ENCODE results near the gene TUBB3. TPM values are rescaled to one million over a fixed set of nuclear protein-coding genes. Genes with fewer than 3 reads are reported as not detected.
"Not testable (repeated sequence)": the region's sequence is repeated elsewhere in the genome, so short reads cannot be mapped to it uniquely, and the experiment has no call there.

Gene TUBB3
- total RNA-seq, 3 donors from 2014 or later: 0.65 to 0.68 (median 0.66) TPM

DNA sequence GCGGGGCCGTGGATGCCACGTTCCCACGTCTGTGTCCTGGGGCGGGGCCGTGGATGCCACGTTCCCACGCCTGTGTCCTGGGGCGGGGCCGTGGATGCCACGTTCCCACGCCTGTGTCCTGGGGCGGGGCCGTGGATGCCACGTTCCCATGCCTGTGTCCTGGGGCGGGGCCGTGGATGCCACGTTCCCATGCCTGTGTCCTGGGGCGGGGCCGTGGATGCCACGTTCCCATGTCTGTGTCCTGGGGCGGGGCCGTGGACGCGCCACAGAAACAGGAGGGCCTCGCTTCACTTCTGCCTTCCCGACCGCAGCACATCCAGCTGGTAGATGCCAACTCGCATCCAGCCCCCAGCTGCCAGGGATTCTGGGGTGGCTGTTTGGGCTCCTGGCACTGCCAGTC, 10.9 kb downstream of the TUBB3 start:
- H3K4me3 Mint-ChIP-seq; ATAC-seq; H3K4me1 Mint-ChIP-seq (ENCODE audit: low read depth); H3K36me3 Mint-ChIP-seq (ENCODE audit: insufficient read depth); H3K9me3 Mint-ChIP-seq; DNase-seq: not testable (repeated sequence)
- H3K27me3 Mint-ChIP-seq (ENCODE audit: low read depth): peaks cover 20% of the 10 kb centered on the region

GRCh38 chr16:89934611-89935553, 11.7 kb downstream of the TUBB3 start:
- H3K4me1 Mint-ChIP-seq (ENCODE audit: low read depth): no peaks in the 10 kb centered on the region
- H3K36me3 Mint-ChIP-seq (ENCODE audit: insufficient read depth): no peaks in the 10 kb centered on the region
- H3K4me3 Mint-ChIP-seq: no peak overlapping the region
- ATAC-seq (no peak), DNase-seq (no peak)
- H3K9me3 Mint-ChIP-seq: no peaks in the 10 kb centered on the region
- peaks cover 15% of the 10 kb centered on the region for H3K27me3 Mint-ChIP-seq (ENCODE audit: low read depth)

- not testable (repeated sequence) for ATAC-seq; H3K4me3 Mint-ChIP-seq; H3K4me1 Mint-ChIP-seq (ENCODE audit: low read depth); H3K36me3 Mint-ChIP-seq (ENCODE audit: insufficient read depth); H3K9me3 Mint-ChIP-seq; DNase-seq
- H3K27me3 Mint-ChIP-seq (ENCODE audit: low read depth): peaks cover 11% of the 10 kb centered on the region
Observed at GRCh38 chr16:89935620-89936019, 12.5 kb downstream of the TUBB3 start.

- no peak for ATAC-seq
- Mint-ChIP-seq H3K4me1 (ENCODE audit: low read depth) (no peaks in the 10 kb centered on the region), H3K9me3 (no peaks in the 10 kb centered on the region), H3K4me3 (no peak overlapping the region), H3K27me3 (ENCODE audit: low read depth) (peaks cover 9% of the 10 kb centered on the region), H3K36me3 (ENCODE audit: insufficient read depth) (no peaks in the 10 kb centered on the region)
- no peak for DNase-seq
Observed at GRCh38 chr16:89936034-89936433, 12.9 kb downstream of the TUBB3 start.

GRCh38 chr16:89936508-89936907, 13.4 kb downstream of the TUBB3 start:
- ATAC-seq: no peak
- no peaks in the 10 kb centered on the region for H3K36me3 Mint-ChIP-seq (ENCODE audit: insufficient read depth)
- H3K9me3 Mint-ChIP-seq: no peaks in the 10 kb centered on the region
- H3K27me3 Mint-ChIP-seq (ENCODE audit: low read depth): peaks cover 6% of the 10 kb centered on the region
- no peak for DNase-seq
- no peak overlapping the region for H3K4me3 Mint-ChIP-seq
- H3K4me1 Mint-ChIP-seq (ENCODE audit: low read depth): no peaks in the 10 kb centered on the region

DNA sequence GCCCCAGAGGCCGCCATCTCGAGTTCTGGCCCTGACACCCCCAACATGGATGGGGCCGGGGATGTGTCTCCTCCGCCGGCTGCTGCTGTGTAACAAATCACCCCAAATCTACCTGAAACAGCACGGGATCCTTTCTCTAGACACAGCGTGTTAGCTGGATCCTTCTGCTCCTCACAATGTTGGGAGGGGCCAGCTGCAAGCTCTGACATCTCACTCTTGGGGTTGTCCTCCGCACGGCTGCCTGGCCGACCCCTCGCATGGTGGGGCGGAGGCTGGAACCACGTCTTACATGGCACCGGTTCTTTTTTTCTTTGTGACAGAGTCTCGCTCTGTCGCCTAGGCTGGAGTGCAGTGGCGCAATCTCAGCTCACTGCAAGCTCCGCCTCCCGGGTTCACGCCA, 13.8 kb downstream of the TUBB3 start:
- Mint-ChIP-seq H3K27me3 (ENCODE audit: low read depth) (peaks cover 8% of the 10 kb centered on the region), H3K9me3 (no peaks in the 10 kb centered on the region), H3K4me3 (no peak overlapping the region), H3K36me3 (ENCODE audit: insufficient read depth) (no peaks in the 10 kb centered on the region), H3K4me1 (ENCODE audit: low read depth) (no peaks in the 10 kb centered on the region)
- DNase-seq (no peak), ATAC-seq (no peak)

DNA sequence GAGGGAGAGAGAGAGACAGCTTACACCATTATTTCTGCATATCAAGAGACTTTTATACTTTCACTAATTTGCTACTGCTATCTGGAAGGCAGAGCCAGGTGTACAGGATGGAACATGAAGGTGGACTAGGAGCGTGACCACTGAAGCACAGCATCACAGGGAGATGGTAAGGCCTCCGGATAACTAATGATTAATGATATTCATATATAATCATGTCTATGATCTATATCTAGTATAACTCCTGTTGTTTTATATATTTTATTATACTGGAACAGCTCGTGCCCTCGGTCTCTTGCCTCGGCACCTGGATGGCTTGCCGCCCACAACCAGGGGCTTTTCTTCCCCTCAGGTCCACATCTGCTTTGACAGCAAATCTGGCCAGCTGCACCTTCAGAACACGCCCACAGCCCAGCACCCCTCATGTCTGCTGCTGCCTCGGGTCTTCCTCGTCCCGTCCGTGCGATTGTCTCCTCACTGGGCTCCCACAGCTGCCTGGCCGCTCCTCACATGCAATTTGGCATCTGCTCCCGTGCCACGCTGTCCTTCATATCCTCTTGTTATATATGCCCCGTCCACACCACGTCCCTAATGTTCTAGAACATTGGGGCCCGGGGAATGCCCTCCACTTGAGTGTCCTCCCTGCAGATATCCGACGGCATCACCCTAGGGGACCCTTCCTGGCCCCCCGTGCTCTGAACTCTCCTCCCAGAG, 15.2 kb downstream of the TUBB3 start:
- Mint-ChIP-seq H3K27me3 (ENCODE audit: low read depth) (peaks cover 8% of the 10 kb centered on the region), H3K4me1 (ENCODE audit: low read depth) (no peaks in the 10 kb centered on the region), H3K36me3 (ENCODE audit: insufficient read depth) (no peaks in the 10 kb centered on the region), H3K9me3 (no peaks in the 10 kb centered on the region), H3K4me3 (no peak overlapping the region)
- ATAC-seq: no peak
- DNase-seq: no peak

GRCh38 chr16:89944773-89945172, 21.6 kb downstream of the TUBB3 start:
- Mint-ChIP-seq H3K9me3 (no peaks in the 10 kb centered on the region), H3K4me1 (ENCODE audit: low read depth) (peaks cover 13% of the 10 kb centered on the region), H3K4me3 (no peak overlapping the region), H3K27me3 (ENCODE audit: low read depth) (peaks cover 25% of the 10 kb centered on the region), H3K36me3 (ENCODE audit: insufficient read depth) (no peaks in the 10 kb centered on the region)
- no peak for DNase-seq
- no peak for ATAC-seq

DNA sequence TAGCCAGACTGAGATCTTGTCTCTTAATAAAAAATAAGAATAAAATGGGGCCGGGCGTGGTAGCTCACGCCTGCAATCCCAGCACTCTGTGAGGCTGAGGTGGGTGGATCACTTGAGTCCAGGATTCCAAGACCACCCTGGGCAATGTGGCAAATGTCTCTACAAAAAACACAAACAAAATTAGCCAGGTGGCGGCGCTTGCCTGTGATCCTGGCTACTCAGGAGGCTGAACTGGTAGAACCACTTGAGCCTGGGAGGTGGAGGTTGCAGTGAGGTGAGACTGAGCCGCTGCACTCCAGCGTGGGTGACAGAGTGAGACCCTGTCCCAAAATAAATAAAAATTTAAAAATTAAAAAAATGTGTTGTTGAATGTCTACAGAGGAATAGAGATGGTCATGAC, 22.5 kb downstream of the TUBB3 start:
- ATAC-seq: no peak
- Mint-ChIP-seq H3K36me3 (ENCODE audit: insufficient read depth) (no peaks in the 10 kb centered on the region), H3K4me1 (ENCODE audit: low read depth) (peaks cover 20% of the 10 kb centered on the region), H3K27me3 (ENCODE audit: low read depth) (peaks cover 25% of the 10 kb centered on the region), H3K9me3 (no peaks in the 10 kb centered on the region), H3K4me3 (no peak overlapping the region)
- no peak for DNase-seq

- H3K9me3 Mint-ChIP-seq: no peaks in the 10 kb centered on the region
- ATAC-seq (no peak), DNase-seq (no peak)
- H3K4me1 Mint-ChIP-seq (ENCODE audit: low read depth): peaks cover 20% of the 10 kb centered on the region
- no peaks in the 10 kb centered on the region for H3K36me3 Mint-ChIP-seq (ENCODE audit: insufficient read depth)
- H3K4me3 Mint-ChIP-seq: no peak overlapping the region
- H3K27me3 Mint-ChIP-seq (ENCODE audit: low read depth): peaks cover 23% of the 10 kb centered on the region
Observed at GRCh38 chr16:89946515-89946914, 23.4 kb downstream of the TUBB3 start.

DNA sequence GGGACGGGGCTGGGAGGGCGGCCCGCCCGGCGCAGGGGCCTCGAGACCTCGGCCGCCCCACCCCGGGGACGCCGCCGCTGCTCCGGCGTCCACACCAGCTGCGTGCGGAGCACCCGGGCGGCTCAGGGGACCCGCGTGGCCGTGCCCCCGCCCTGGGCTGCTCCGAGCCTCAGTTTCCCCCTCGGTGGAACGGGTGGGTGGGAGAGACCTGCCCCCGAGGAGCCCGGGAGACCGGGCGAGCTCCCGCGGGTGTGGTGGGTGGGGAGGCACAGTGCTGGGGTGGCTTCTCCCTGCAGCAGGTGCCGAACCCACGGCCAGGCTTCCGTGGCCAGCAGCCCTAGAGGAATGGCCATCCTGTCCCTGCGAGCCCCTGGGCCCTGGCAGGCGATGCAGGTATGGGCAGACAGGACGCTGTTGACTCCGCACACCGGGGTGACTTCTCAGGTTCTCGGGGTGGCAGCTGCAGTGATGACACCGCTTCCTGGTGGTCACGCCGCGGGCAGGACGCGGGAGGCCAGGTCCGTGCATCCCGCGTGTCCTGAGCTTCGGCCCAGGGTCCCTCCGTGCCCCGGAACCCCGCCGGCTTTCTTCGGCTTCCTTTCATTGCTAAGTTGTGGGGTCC, 26.1 kb downstream of the TUBB3 start:
- no peaks in the 10 kb centered on the region for H3K9me3 Mint-ChIP-seq
- H3K27me3 Mint-ChIP-seq (ENCODE audit: low read depth): peaks cover 21% of the 10 kb centered on the region
- ATAC-seq: peak in 1 of 2 donors; percentile 16
- H3K36me3 Mint-ChIP-seq (ENCODE audit: insufficient read depth): no peaks in the 10 kb centered on the region
- H3K4me1 Mint-ChIP-seq (ENCODE audit: low read depth): peaks cover 20% of the 10 kb centered on the region
- H3K4me3 Mint-ChIP-seq: peak overlapping the region; percentile 80
- DNase-seq: no peak

GRCh38 chr16:89949756-89950155, 26.6 kb downstream of the TUBB3 start:
- peaks cover 20% of the 10 kb centered on the region for H3K27me3 Mint-ChIP-seq (ENCODE audit: low read depth)
- no peak for ATAC-seq
- peak overlapping the region; percentile 80 for H3K4me3 Mint-ChIP-seq
- H3K4me1 Mint-ChIP-seq (ENCODE audit: low read depth): peaks cover 20% of the 10 kb centered on the region
- no peaks in the 10 kb centered on the region for H3K9me3 Mint-ChIP-seq
- no peak for DNase-seq
- H3K36me3 Mint-ChIP-seq (ENCODE audit: insufficient read depth): peaks cover 3% of the 10 kb centered on the region

- DNase-seq: no peak
- H3K9me3 Mint-ChIP-seq: no peaks in the 10 kb centered on the region
- H3K27me3 Mint-ChIP-seq (ENCODE audit: low read depth): peaks cover 7% of the 10 kb centered on the region
- H3K36me3 Mint-ChIP-seq (ENCODE audit: insufficient read depth): peaks cover 5% of the 10 kb centered on the region
- H3K4me1 Mint-ChIP-seq (ENCODE audit: low read depth): peaks cover 20% of the 10 kb centered on the region
- ATAC-seq: no peak
- no peak overlapping the region for H3K4me3 Mint-ChIP-seq
Observed at GRCh38 chr16:89951509-89951908, 28.4 kb downstream of the TUBB3 start.

GRCh38 chr16:89952049-89952448, 28.9 kb downstream of the TUBB3 start:
- no peak for ATAC-seq
- Mint-ChIP-seq H3K4me1 (ENCODE audit: low read depth) (peaks cover 20% of the 10 kb centered on the region), H3K9me3 (no peaks in the 10 kb centered on the region), H3K36me3 (ENCODE audit: insufficient read depth) (peaks cover 8% of the 10 kb centered on the region), H3K27me3 (ENCODE audit: low read depth) (peaks cover 6% of the 10 kb centered on the region), H3K4me3 (no peak overlapping the region)
- DNase-seq: no peak
